Stimulated activated CD8-positive, alpha-beta memory T cell treated with anti-CD3 and anti-CD28 coated beads, Interleukin-12 subunit alpha, Interleukin-12 subunit beta, amount 100 ng/mL, for 1 hour (primary cell): ENCODE results near the gene MCF2L.
"Not testable (repeated sequence)": the region's sequence is repeated elsewhere in the genome, so short reads cannot be mapped to it uniquely, and the experiment has no call there.

Experiments
- DNase-seq: peaks from one replicate; pipeline ENCODE4 v3.0.0-alpha.2; 2020; ENCODE audit warnings: low read depth

Gene MCF2L

GRCh38 chr13:113065406-113066141 is 96.6 kb downstream of the MCF2L start:
- DNase-seq = no peak

GRCh38 chr13:113066142-113066455 is 97.1 kb downstream of the MCF2L start:
- DNase-seq = no peak

- DNase-seq = no peak
These were observed 97.7 kb downstream of the MCF2L start for GRCh38 chr13:113066746-113067145.

GRCh38 chr13:113069861-113070805 is 101.1 kb downstream of the MCF2L start:
- no peak for DNase-seq

- no peak for DNase-seq
These were observed 101.8 kb downstream of the MCF2L start for GRCh38 chr13:113070855-113071254.

GRCh38 chr13:113072376-113072775 is 103.4 kb downstream of the MCF2L start:
- DNase-seq = no peak

- no peak for DNase-seq
These were observed 104.9 kb downstream of the MCF2L start for GRCh38 chr13:113073942-113074341.

- DNase-seq = no peak
These were observed 105.4 kb downstream of the MCF2L start for GRCh38 chr13:113074401-113074800.

- DNase-seq = no peak
These were observed 105.9 kb downstream of the MCF2L start for GRCh38 chr13:113074876-113075275.

GRCh38 chr13:113075711-113076110 is 106.7 kb downstream of the MCF2L start:
- DNase-seq = no peak

GRCh38 chr13:113076681-113077401 is 107.8 kb downstream of the MCF2L start:
- no peak for DNase-seq

- no peak for DNase-seq
These were observed 108.5 kb downstream of the MCF2L start for GRCh38 chr13:113077566-113077952.

- DNase-seq = no peak
These were observed 109.2 kb downstream of the MCF2L start for GRCh38 chr13:113077953-113078901.

- no peak for DNase-seq
These were observed 110.1 kb downstream of the MCF2L start for GRCh38 chr13:113078902-113079780.

GRCh38 chr13:113079781-113080080 is 110.7 kb downstream of the MCF2L start:
- not testable (repeated sequence) for DNase-seq

- no peak for DNase-seq
These were observed 111.4 kb downstream of the MCF2L start for GRCh38 chr13:113080361-113080831.

GRCh38 chr13:113080901-113081521 is 112.0 kb downstream of the MCF2L start:
- DNase-seq = no peak

- DNase-seq = no peak
These were observed 113.4 kb downstream of the MCF2L start for GRCh38 chr13:113082198-113083021.

- no peak for DNase-seq
These were observed 114.0 kb downstream of the MCF2L start for GRCh38 chr13:113083022-113083373.
